ENCODE measurements around the gene NSMCE3.

GRCh38 chr15:29311696-29312095, 42.1 kb upstream of the NSMCE3 start:
- no peak for TF ChIP-seq CTCF (IDR thresholded peaks at IDR 0.05; ENCODE audit: low read depth, low read length)
- TF ChIP-seq EZH2phosphoT487 (IDR thresholded peaks at IDR 0.05; ENCODE audit: low read depth), result no peak
